ENCODE results near the gene YAP1.

GRCh38 chr11:102110761-102111010, 439 bp downstream of the YAP1 start:
- TF ChIP-seq POLR2AphosphoS5 (IDR thresholded peaks at IDR 0.05; ENCODE audit: low read depth, low read length) (no peak), POLR2A (IDR thresholded peaks at IDR 0.05; ENCODE audit: low read depth, low read length) (no peak)
